Activated naive CD8-positive, alpha-beta T cell (primary cell): ENCODE data around the gene LLGL2.
"Not testable (repeated sequence)": the region's sequence is repeated elsewhere in the genome, so short reads cannot be mapped to it uniquely, and the experiment has no call there.

ENCODE experiments used
- H3K27ac Mint-ChIP-seq: one replicate; pipeline ENCODE4 v1.8.0; 2021; ENCODE audit warnings: mixed read lengths
- H3K27me3 Mint-ChIP-seq: one replicate; pipeline ENCODE4 v1.8.0; 2021; ENCODE audit warnings: mixed read lengths
- H3K36me3 Mint-ChIP-seq: one replicate; pipeline ENCODE4 v1.8.0; 2021; ENCODE audit warnings: mixed read lengths
- H3K4me1 Mint-ChIP-seq: one replicate; pipeline ENCODE4 v1.8.0; 2021; ENCODE audit warnings: low read depth, mixed read lengths
- H3K4me3 Mint-ChIP-seq: one replicate; pipeline ENCODE4 v1.8.0; 2021; ENCODE audit warnings: mild to moderate bottlenecking, mixed read lengths
- H3K9me3 Mint-ChIP-seq: one replicate; pipeline ENCODE4 v1.8.0; 2021; ENCODE audit warnings: low read depth, mixed read lengths

The LLGL2 gene, protein sequence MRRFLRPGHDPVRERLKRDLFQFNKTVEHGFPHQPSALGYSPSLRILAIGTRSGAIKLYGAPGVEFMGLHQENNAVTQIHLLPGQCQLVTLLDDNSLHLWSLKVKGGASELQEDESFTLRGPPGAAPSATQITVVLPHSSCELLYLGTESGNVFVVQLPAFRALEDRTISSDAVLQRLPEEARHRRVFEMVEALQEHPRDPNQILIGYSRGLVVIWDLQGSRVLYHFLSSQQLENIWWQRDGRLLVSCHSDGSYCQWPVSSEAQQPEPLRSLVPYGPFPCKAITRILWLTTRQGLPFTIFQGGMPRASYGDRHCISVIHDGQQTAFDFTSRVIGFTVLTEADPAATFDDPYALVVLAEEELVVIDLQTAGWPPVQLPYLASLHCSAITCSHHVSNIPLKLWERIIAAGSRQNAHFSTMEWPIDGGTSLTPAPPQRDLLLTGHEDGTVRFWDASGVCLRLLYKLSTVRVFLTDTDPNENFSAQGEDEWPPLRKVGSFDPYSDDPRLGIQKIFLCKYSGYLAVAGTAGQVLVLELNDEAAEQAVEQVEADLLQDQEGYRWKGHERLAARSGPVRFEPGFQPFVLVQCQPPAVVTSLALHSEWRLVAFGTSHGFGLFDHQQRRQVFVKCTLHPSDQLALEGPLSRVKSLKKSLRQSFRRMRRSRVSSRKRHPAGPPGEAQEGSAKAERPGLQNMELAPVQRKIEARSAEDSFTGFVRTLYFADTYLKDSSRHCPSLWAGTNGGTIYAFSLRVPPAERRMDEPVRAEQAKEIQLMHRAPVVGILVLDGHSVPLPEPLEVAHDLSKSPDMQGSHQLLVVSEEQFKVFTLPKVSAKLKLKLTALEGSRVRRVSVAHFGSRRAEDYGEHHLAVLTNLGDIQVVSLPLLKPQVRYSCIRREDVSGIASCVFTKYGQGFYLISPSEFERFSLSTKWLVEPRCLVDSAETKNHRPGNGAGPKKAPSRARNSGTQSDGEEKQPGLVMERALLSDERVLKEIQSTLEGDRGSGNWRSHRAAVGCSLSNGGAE

GRCh38 chr17:75524970-75525805 lies at the start of gene LLGL2:
Gene LLGL2, plus strand, starts transcription at chr17:75525697. Its CDS starts 17,730 bp downstream, at chr17:75543427.
- peaks cover 9% of the 10 kb centered on the region for H3K4me1 Mint-ChIP-seq
- H3K27ac Mint-ChIP-seq = no peak within 1 kb of the TSS
- no peaks in the 10 kb centered on the region for H3K9me3 Mint-ChIP-seq
- H3K4me3 Mint-ChIP-seq = peak within 1 kb of the TSS; percentile 80
- no peaks in the 10 kb centered on the region for H3K27me3 Mint-ChIP-seq
- H3K36me3 Mint-ChIP-seq = peaks cover 2% of the 10 kb centered on the region

DNA sequence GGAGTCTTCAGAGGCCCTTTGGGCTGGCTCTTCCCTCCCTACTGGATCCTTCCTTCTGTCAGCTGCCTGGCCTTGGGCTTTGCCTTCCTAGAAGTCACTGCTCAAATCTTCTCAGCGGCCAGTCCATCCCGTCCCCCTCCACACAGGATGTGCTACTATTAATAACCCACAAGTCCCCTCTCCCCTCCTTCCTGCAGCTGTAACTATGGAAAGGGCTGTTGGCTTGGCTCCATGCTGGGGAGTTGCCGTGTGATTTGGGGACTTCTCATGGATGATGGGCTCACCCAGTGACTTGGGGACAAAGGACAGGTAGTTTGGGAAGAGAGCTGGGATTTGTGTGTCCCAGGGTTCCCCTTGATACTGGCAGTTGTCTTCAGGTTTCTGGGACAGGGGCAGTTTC lies 49.6 kb upstream of the LLGL2 start:
- Mint-ChIP-seq H3K36me3 (peaks cover 6% of the 10 kb centered on the region), H3K27ac (no peak overlapping the region), H3K27me3 (no peaks in the 10 kb centered on the region), H3K4me3 (no peak overlapping the region), H3K9me3 (no peaks in the 10 kb centered on the region), H3K4me1 (no peaks in the 10 kb centered on the region)

- Mint-ChIP-seq H3K27ac (no peak overlapping the region), H3K9me3 (no peaks in the 10 kb centered on the region), H3K4me1 (no peaks in the 10 kb centered on the region), H3K4me3 (no peak overlapping the region), H3K27me3 (no peaks in the 10 kb centered on the region), H3K36me3 (peaks cover 6% of the 10 kb centered on the region)
These were observed 49.2 kb upstream of the LLGL2 start for GRCh38 chr17:75476271-75476671.

DNA sequence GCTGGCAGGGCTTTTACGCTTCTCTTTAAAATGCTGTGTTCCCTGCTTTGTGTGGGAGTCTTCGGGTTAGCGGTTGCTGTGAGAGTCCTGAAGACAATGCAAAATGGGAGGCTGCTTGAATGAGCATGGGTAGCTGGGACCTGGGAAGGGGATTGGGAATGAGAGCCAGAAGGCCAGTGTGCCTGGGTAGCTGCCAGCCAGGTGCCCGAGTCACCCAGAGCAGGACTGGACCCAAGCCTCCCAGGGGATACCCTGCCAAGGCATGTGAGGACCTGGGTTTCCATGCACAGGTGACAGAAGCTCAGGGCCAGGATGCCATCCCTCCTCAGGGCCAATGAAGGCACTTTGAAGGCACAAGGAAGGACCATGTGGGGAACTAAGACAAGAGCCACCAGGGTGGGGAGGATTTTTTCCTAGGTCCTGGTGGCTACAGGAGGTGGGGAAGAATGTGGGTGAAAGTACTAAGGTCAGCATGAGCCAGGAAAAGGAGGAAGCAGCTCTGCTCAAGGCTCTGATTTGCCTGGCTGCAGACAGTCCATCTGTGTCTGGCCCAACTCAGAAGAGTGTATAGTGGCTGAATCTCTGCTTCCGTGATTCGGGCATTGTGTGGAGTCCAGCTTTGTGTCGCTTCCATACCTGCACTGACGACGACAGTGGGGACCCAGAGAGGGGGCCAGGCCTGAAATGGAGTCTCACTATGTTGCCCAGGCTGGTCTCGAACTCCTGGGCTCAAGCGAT lies 48.6 kb upstream of the LLGL2 start:
- Mint-ChIP-seq H3K27me3 (no peaks in the 10 kb centered on the region), H3K4me1 (no peaks in the 10 kb centered on the region), H3K4me3 (no peak overlapping the region), H3K36me3 (peaks cover 5% of the 10 kb centered on the region), H3K27ac (no peak overlapping the region), H3K9me3 (no peaks in the 10 kb centered on the region)

- not testable (repeated sequence) for H3K9me3 Mint-ChIP-seq, H3K4me1 Mint-ChIP-seq, H3K27ac Mint-ChIP-seq, H3K4me3 Mint-ChIP-seq, H3K36me3 Mint-ChIP-seq, H3K27me3 Mint-ChIP-seq
These were observed 48.0 kb upstream of the LLGL2 start for GRCh38 chr17:75477490-75477862.

GRCh38 chr17:75478508-75478907 lies 47.0 kb upstream of the LLGL2 start:
- Mint-ChIP-seq H3K36me3 (no peaks in the 10 kb centered on the region), H3K4me1 (no peaks in the 10 kb centered on the region), H3K27me3 (no peaks in the 10 kb centered on the region), H3K9me3 (no peaks in the 10 kb centered on the region), H3K27ac (no peak overlapping the region), H3K4me3 (no peak overlapping the region)

- no peaks in the 10 kb centered on the region for H3K27me3 Mint-ChIP-seq
- H3K27ac Mint-ChIP-seq = no peak overlapping the region
- no peaks in the 10 kb centered on the region for H3K36me3 Mint-ChIP-seq
- no peak overlapping the region for H3K4me3 Mint-ChIP-seq
- no peaks in the 10 kb centered on the region for H3K9me3 Mint-ChIP-seq
- peaks cover 3% of the 10 kb centered on the region for H3K4me1 Mint-ChIP-seq
These were observed 45.2 kb upstream of the LLGL2 start for GRCh38 chr17:75480281-75480680.

DNA sequence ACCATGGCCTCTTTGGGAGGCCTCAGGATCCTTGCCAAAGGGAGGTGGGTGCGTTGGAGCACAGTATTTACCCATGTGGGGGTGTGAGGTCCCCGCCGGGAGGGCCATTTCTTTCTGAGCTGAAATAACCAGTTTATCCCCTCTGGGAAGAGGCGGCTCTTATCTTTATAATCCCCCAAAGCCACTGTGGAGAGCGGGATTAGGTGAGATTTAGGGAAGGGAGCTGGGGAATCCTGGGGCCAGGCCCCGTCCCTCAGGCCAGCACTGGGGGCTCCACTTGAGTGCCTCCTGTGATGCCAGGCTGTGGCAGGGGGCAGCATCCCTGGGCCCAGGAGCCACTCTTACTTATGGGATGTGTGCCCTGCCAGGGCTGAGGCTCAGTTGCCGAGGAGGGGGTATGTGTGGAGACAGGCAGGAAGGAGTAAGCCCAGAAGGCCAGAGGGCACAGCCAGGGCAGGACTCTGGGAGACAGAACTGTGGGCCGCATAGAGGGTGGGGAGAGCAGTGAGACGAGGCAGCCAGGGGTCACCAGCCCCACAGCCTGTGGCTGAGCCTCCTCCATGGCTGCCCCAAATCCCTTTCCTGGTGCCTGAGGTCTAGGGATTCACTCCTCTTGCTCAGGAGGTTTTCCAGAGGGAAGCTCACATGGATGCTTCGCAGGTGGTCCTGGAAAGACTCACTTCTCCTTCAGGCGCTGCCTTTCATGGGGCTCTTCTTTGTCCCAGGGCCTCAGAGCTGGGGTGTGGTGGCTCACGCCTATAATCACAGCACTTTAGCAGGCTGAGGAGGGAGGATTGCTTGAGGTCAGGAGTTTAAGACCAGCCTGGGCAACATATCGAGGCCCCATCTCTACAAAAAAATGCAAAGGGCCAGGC lies 44.1 kb upstream of the LLGL2 start:
- H3K9me3 Mint-ChIP-seq = no peaks in the 10 kb centered on the region
- peaks cover under 1% of the 10 kb centered on the region for H3K36me3 Mint-ChIP-seq
- no peak overlapping the region for H3K27ac Mint-ChIP-seq
- no peaks in the 10 kb centered on the region for H3K27me3 Mint-ChIP-seq
- no peak overlapping the region for H3K4me3 Mint-ChIP-seq
- H3K4me1 Mint-ChIP-seq = peaks cover 5% of the 10 kb centered on the region

DNA sequence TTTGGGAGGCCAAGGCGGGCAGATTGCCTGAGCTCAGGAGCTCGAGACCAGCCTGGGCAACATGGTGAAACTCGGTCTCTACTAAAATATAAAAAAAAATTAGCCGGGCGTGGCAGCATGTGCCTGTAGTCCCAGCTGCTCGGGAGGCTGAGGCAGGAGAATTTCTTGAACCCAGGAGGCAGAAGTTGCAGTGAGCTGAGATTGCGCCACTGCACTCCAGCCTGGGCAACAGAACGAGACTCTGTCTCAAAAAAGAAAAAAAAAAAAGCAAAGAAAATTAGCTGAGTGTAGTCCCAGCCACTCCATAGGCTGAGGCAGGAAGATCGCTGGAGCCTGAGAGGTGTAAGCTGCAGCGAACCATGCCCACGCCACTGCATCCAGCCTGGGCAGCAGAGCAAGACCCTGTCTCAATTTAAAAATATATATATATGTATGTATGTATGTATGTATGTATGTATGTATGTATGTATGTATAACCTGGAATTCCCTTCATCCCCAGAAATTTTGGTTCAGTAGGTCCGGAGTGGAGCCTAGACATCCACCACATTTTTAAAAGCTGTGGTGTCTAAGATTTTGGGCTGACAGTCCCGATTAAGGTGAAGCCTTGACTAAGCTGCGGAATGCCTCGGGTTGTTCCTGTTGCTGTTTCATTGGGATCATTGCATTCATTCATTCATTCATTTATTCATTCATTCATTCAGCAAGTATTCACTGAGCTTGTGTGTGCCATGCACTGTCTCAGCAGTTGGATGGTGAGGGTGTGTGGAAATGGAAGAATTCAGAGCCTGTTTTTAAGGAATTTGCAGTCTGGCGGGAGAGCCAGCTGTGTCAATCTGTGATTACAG lies 43.2 kb upstream of the LLGL2 start:
- Mint-ChIP-seq H3K27me3 (no peaks in the 10 kb centered on the region), H3K4me3 (no peak overlapping the region), H3K27ac (no peak overlapping the region), H3K9me3 (no peaks in the 10 kb centered on the region), H3K4me1 (peaks cover 14% of the 10 kb centered on the region), H3K36me3 (peaks cover 4% of the 10 kb centered on the region)

GRCh38 chr17:75485688-75486087 lies 39.8 kb upstream of the LLGL2 start:
- H3K4me3 Mint-ChIP-seq = no peak overlapping the region
- peaks cover 4% of the 10 kb centered on the region for H3K36me3 Mint-ChIP-seq
- no peaks in the 10 kb centered on the region for H3K27me3 Mint-ChIP-seq
- no peak overlapping the region for H3K27ac Mint-ChIP-seq
- H3K9me3 Mint-ChIP-seq = no peaks in the 10 kb centered on the region
- H3K4me1 Mint-ChIP-seq = peaks cover 27% of the 10 kb centered on the region

GRCh38 chr17:75486151-75486550 lies 39.3 kb upstream of the LLGL2 start:
- Mint-ChIP-seq H3K4me1 (peaks cover 27% of the 10 kb centered on the region), H3K4me3 (peak overlapping the region; percentile 31), H3K36me3 (peaks cover 4% of the 10 kb centered on the region), H3K27me3 (no peaks in the 10 kb centered on the region), H3K9me3 (no peaks in the 10 kb centered on the region), H3K27ac (peak overlapping the region; percentile 97)

- Mint-ChIP-seq H3K9me3 (no peaks in the 10 kb centered on the region), H3K27me3 (no peaks in the 10 kb centered on the region), H3K4me1 (peaks cover 27% of the 10 kb centered on the region), H3K27ac (peak overlapping the region; percentile 97), H3K36me3 (peaks cover 4% of the 10 kb centered on the region), H3K4me3 (peak overlapping the region; percentile 74)
These were observed 38.5 kb upstream of the LLGL2 start for GRCh38 chr17:75486951-75487350.
